Tibial nerve (tissue), 4 donors: ENCODE results near the gene RREB1. TPM values are rescaled to one million over a fixed set of nuclear protein-coding genes. Genes with fewer than 3 reads are reported as not detected.

ENCODE experiments used
- DNase-seq, 2 donors: peaks; one replicate each; pipeline ENCODE4 v3.0.0-alpha.2; 2019; ENCODE audit warnings: low spot score in 2 of 2
- H3K27ac ChIP-seq, 4 donors: fragments of 200-600 bp; sonication (generic) in 3 of 4; one replicate each; pipeline ENCODE4 v1.5.1; 2017 to 2019; ENCODE audit warnings: mild to moderate bottlenecking in 1 of 4
- H3K27me3 ChIP-seq, 2 donors: fragments of 200-600 bp; sonication (generic) in 1 of 2; one replicate each; pipeline versions ENCODE4 v1.5.1 to v1.6.0; 2017 to 2019
- H3K36me3 ChIP-seq, 3 donors: fragments of 200-600 bp; sonication (generic); one replicate each; pipeline ENCODE4 v1.5.1; 2018 to 2019
- H3K4me1 ChIP-seq, 4 donors: fragments of 200-600 bp; sonication (generic) in 3 of 4; one replicate each; pipeline ENCODE4 v1.5.1; 2017 to 2019
- H3K4me3 ChIP-seq, 4 donors: fragments of 200-600 bp; sonication (generic) in 3 of 4; one replicate each; pipeline ENCODE4 v1.5.1; 2017 to 2019; ENCODE audit warnings: mild to moderate bottlenecking in 1 of 4, moderate library complexity in 1 of 4
- H3K9me3 ChIP-seq, 4 donors: fragments of 200-600 bp; sonication (generic) in 3 of 4; one replicate each; pipeline ENCODE4 v1.5.1; 2017 to 2019
- CTCF ChIP-seq, 5 experiments: fragments of 200-600 bp in 3 of 5; fragments of 450-650 bp in 2 of 5; sonication (generic) in 3 of 5; IDR thresholded peaks; one replicate each; pipeline ENCODE4 v1.5.1; 2016 to 2019; ENCODE audit warnings: antibody characterized with exemption in 5 of 5, mild to moderate bottlenecking in 3 of 5, moderate library complexity in 2 of 5
- EP300 ChIP-seq, 2 donors: sonication (generic); formaldehyde crosslinking; IDR thresholded peaks; one replicate each; pipeline ENCODE4 v1.6.1; 2017; ENCODE audit warnings: antibody characterized with exemption in 2 of 2, mild to moderate bottlenecking in 1 of 2
- POLR2A ChIP-seq, 2 donors: fragments of 450-650 bp; IDR thresholded peaks; one replicate each; pipeline ENCODE4 v1.6.1; 2017; ENCODE audit warnings: antibody characterized with exemption in 2 of 2, mild to moderate bottlenecking in 2 of 2, moderate library complexity in 2 of 2
- WGBS, 2 donors: methylation state at CpG; one replicate each; pipeline ENCODE4 v1.1.5; 2018; 5-methylcytosine and 5-hydroxymethylcytosine counted together
- total RNA-seq, 4 donors: library from RNA; depleted of rRNA; stranded (reverse); fragments of >200 nt; gene quantifications; one replicate each; pipeline ENCODE4 v1.1.0, GENCODE V29; 2016

The RREB1 gene
- total RNA-seq, 4 donors from 2014 or later = 32.3 to 61.5 (median 36.3) TPM

- no peak for DNase-seq
- H3K4me3 ChIP-seq = no peak overlapping the region
- peaks cover 0 to 19% (median 0%) of the 10 kb centered on the region in 3 donors for H3K36me3 ChIP-seq
- no peak for TF ChIP-seq POLR2A (IDR thresholded peaks at IDR 0.05)
- no peak for TF ChIP-seq CTCF (IDR thresholded peaks at IDR 0.05)
- TF ChIP-seq EP300 (IDR thresholded peaks at IDR 0.05) = peak in 1 of 2 donors; percentile 39
- H3K27me3 ChIP-seq = no peaks in the 10 kb centered on the region
- peaks cover 0 to 8% (median 0%) of the 10 kb centered on the region in 4 donors for H3K4me1 ChIP-seq
- WGBS, 2 donors = 70 to 74% methylated on average over 10 to 12 of the region's 12 CpGs
- H3K9me3 ChIP-seq = peaks cover 0 to 18% (median 0%) of the 10 kb centered on the region in 4 donors
- H3K27ac ChIP-seq = peak overlapping the region in 2 of 4 donors; percentile 34 to 70
Observed at GRCh38 chr6:7254980-7255835, 147.4 kb downstream of the RREB1 start.

- no peak overlapping the region for H3K27ac ChIP-seq
- peaks cover 0 to 18% (median 0%) of the 10 kb centered on the region in 4 donors for H3K9me3 ChIP-seq
- no peak for DNase-seq
- H3K36me3 ChIP-seq = peaks cover 0 to 14% (median 0%) of the 10 kb centered on the region in 3 donors
- TF ChIP-seq EP300 (IDR thresholded peaks at IDR 0.05) = no peak
- TF ChIP-seq CTCF (IDR thresholded peaks at IDR 0.05) = no peak
- no peak for TF ChIP-seq POLR2A (IDR thresholded peaks at IDR 0.05)
- H3K27me3 ChIP-seq = no peaks in the 10 kb centered on the region
- WGBS, 2 donors = 90 to 96% methylated on average over 5 of the region's 5 CpGs
- no peak overlapping the region for H3K4me3 ChIP-seq
- H3K4me1 ChIP-seq = peaks cover 0 to 15% (median 2%) of the 10 kb centered on the region in 4 donors
Observed at GRCh38 chr6:7255918-7256317, 148.2 kb downstream of the RREB1 start.

GRCh38 chr6:7256785-7257184, 149.0 kb downstream of the RREB1 start:
- no peaks in the 10 kb centered on the region for H3K27me3 ChIP-seq

GRCh38 chr6:7257521-7258230, 149.9 kb downstream of the RREB1 start:
- no peak overlapping the region for H3K27ac ChIP-seq
- H3K9me3 ChIP-seq = peaks cover 0 to 18% (median 0%) of the 10 kb centered on the region in 4 donors
- peaks cover 0 to 26% (median 3%) of the 10 kb centered on the region in 4 donors for H3K4me1 ChIP-seq
- 84 to 89% methylated on average over 18 of the region's 18 CpGs for WGBS, 2 donors
- DNase-seq = no peak
- TF ChIP-seq EP300 (IDR thresholded peaks at IDR 0.05) (no peak), CTCF (IDR thresholded peaks at IDR 0.05) (no peak), POLR2A (IDR thresholded peaks at IDR 0.05) (no peak)
- no peaks in the 10 kb centered on the region for H3K27me3 ChIP-seq
- no peak overlapping the region for H3K4me3 ChIP-seq
- H3K36me3 ChIP-seq = peaks cover 0 to 2% (median 0%) of the 10 kb centered on the region in 3 donors

More at GRCh38 chr6:7256785-7257184, 149.0 kb downstream of the RREB1 start:
- H3K9me3 ChIP-seq = peaks cover 0 to 18% (median 0%) of the 10 kb centered on the region in 4 donors
- peaks cover 0 to 10% (median 0%) of the 10 kb centered on the region in 3 donors for H3K36me3 ChIP-seq
- H3K27ac ChIP-seq = no peak overlapping the region
- no peak for DNase-seq
- no peak for TF ChIP-seq CTCF (IDR thresholded peaks at IDR 0.05)
- no peak for TF ChIP-seq EP300 (IDR thresholded peaks at IDR 0.05)
- TF ChIP-seq POLR2A (IDR thresholded peaks at IDR 0.05) = no peak
- WGBS, 2 donors = 87 to 97% methylated on average over 4 of the region's 4 CpGs
- peaks cover 0 to 22% (median 3%) of the 10 kb centered on the region in 4 donors for H3K4me1 ChIP-seq
- no peak overlapping the region for H3K4me3 ChIP-seq
